H9 (cell line): Measurements from ENCODE around the gene IRF2BP2. TPM values are rescaled to one million over a fixed set of nuclear protein-coding genes. Genes with fewer than 3 reads are reported as not detected.

ENCODE experiments used
- DNase-seq: peaks from one replicate; pipeline ENCODE4 v3.0.0-alpha.2; 2017
- H2AFZ ChIP-seq: one replicate; pipeline ENCODE4 v1.6.1; 2013; ENCODE audit warnings: mild to moderate bottlenecking, low read length, control low read depth, moderate library complexity
- H2AK5ac ChIP-seq: 2 replicates; pipeline ENCODE4 v1.6.1; 2013; ENCODE audit warnings: low read length, control low read depth, mixed read lengths; ENCODE audit not compliant: insufficient read length
- H2BK120ac ChIP-seq: one replicate; pipeline ENCODE4 v1.6.1; 2013; ENCODE audit warnings: low read depth, mild to moderate bottlenecking, low read length, control low read depth, inconsistent platforms; ENCODE audit not compliant: poor library complexity, severe bottlenecking
- H2BK12ac ChIP-seq: 2 replicates; pipeline ENCODE4 v1.6.1; 2013; ENCODE audit warnings: low read length, control low read depth, mixed read lengths, low read depth; ENCODE audit not compliant: insufficient read length
- H2BK15ac ChIP-seq: 2 replicates; pipeline ENCODE4 v1.6.1; 2013; ENCODE audit warnings: low read depth, low read length, control low read depth
- H2BK20ac ChIP-seq: one replicate; pipeline ENCODE4 v1.6.1; 2013; ENCODE audit warnings: low read depth, mild to moderate bottlenecking, low read length, control low read depth, inconsistent platforms; ENCODE audit not compliant: poor library complexity, severe bottlenecking
- H2BK5ac ChIP-seq: 2 replicates; pipeline ENCODE4 v1.6.1; 2013; ENCODE audit warnings: low read length, control low read depth, mixed read lengths; ENCODE audit not compliant: insufficient read length
- H3K14ac ChIP-seq: 2 replicates; pipeline ENCODE4 v1.6.1; 2013; ENCODE audit warnings: low read length, control low read depth; ENCODE audit not compliant: insufficient read depth
- H3K18ac ChIP-seq: 2 replicates; pipeline ENCODE4 v1.6.1; 2013; ENCODE audit warnings: low read depth, mild to moderate bottlenecking, mixed read lengths, low read length, control low read depth; ENCODE audit not compliant: insufficient read length
- H3K23ac ChIP-seq: 2 replicates; pipeline ENCODE4 v1.6.1; 2013; ENCODE audit warnings: low read length, control low read depth, mixed read lengths, low read depth; ENCODE audit not compliant: insufficient read length
- H3K23me2 ChIP-seq: 2 replicates; pipeline ENCODE4 v1.6.1; 2013; ENCODE audit warnings: low read depth, mild to moderate bottlenecking, mixed read lengths, low read length, control low read depth; ENCODE audit not compliant: insufficient read length, poor library complexity, severe bottlenecking
- H3K27ac ChIP-seq: 2 replicates; pipeline ENCODE4 v1.5.1; 2013; ENCODE audit warnings: low read length, control low read depth, mixed read lengths, low read depth; ENCODE audit not compliant: insufficient read length
- H3K27me3 ChIP-seq: 2 replicates; pipeline ENCODE4 v1.6.1; 2013; ENCODE audit warnings: low read length, control low read depth, inconsistent platforms; ENCODE audit not compliant: insufficient read depth
- H3K4ac ChIP-seq: 2 replicates; pipeline ENCODE4 v1.6.1; 2013; ENCODE audit warnings: low read depth, mild to moderate bottlenecking, control low read depth, inconsistent platforms, low read length, moderate library complexity
- H3K4me1 ChIP-seq: 2 replicates; pipeline ENCODE4 v1.6.1; 2013; ENCODE audit warnings: low read length, control low read depth, inconsistent platforms; ENCODE audit not compliant: insufficient read depth
- H3K4me2 ChIP-seq: 2 replicates; pipeline ENCODE4 v1.6.1; 2013; ENCODE audit warnings: low read length, control low read depth, mixed read lengths; ENCODE audit not compliant: insufficient read length, insufficient read depth
- H3K56ac ChIP-seq: 2 replicates; pipeline ENCODE4 v1.6.1; 2013; ENCODE audit warnings: low read depth, mild to moderate bottlenecking, mixed read lengths, low read length, control low read depth; ENCODE audit not compliant: insufficient read length
- H3K79me1 ChIP-seq: 2 replicates; pipeline ENCODE4 v1.6.1; 2013; ENCODE audit warnings: low read depth, mild to moderate bottlenecking, moderate library complexity, low read length, control low read depth, inconsistent platforms; ENCODE audit not compliant: insufficient read depth, poor library complexity, severe bottlenecking
- H3K79me2 ChIP-seq: 2 replicates; pipeline ENCODE4 v1.6.1; 2013; ENCODE audit warnings: low read length, control low read depth, inconsistent platforms; ENCODE audit not compliant: insufficient read depth
- H3K9ac ChIP-seq: 2 replicates; pipeline ENCODE4 v1.6.1; 2013; ENCODE audit warnings: low read length, control low read depth, mixed read lengths; ENCODE audit not compliant: insufficient read length; ENCODE audit errors: extremely low read depth
- H3K9me3 ChIP-seq: one replicate; pipeline ENCODE4 v1.6.1; 2013; ENCODE audit warnings: low read depth, low read length, inconsistent platforms; ENCODE audit not compliant: control insufficient read depth
- H3T11ph ChIP-seq: one replicate; pipeline ENCODE4 v1.6.1; 2013; ENCODE audit warnings: mild to moderate bottlenecking, low read length, control low read depth, inconsistent platforms
- H4K20me1 ChIP-seq: one replicate; pipeline ENCODE4 v1.6.1; 2013; ENCODE audit not compliant: control insufficient read depth, insufficient read length, insufficient read depth
- H4K5ac ChIP-seq: 2 replicates; pipeline ENCODE4 v1.6.1; 2013; ENCODE audit warnings: low read depth, mild to moderate bottlenecking, mixed read lengths, low read length, control low read depth; ENCODE audit not compliant: insufficient read length
- H4K8ac ChIP-seq: replicated peaks from 2 replicates; pipeline ENCODE4 v1.6.1; 2013; ENCODE audit warnings: low read length, control low read depth, mixed read lengths, low read depth; ENCODE audit not compliant: insufficient read length
- H4K91ac ChIP-seq: 2 replicates; pipeline ENCODE4 v1.6.1; 2013; ENCODE audit warnings: low read depth, mild to moderate bottlenecking, moderate library complexity, mixed read lengths, low read length, control low read depth; ENCODE audit not compliant: insufficient read length
- H3K27ac Mint-ChIP-seq, 3 experiments: 2 replicates in 2 of 3; 3 replicates in 1 of 3; pipeline ENCODE4 v1.8.0; 2020 to 2021; ENCODE audit warnings: mixed read lengths in 3 of 3, mild to moderate bottlenecking in 1 of 3, moderate library complexity in 1 of 3
- H3K27me3 Mint-ChIP-seq: 2 replicates; pipeline ENCODE4 v1.8.0; 2021; ENCODE audit warnings: low read depth, mild to moderate bottlenecking, moderate library complexity, mixed read lengths
- H3K36me3 Mint-ChIP-seq, 3 experiments: 2 replicates in 2 of 3; 3 replicates in 1 of 3; pipeline ENCODE4 v1.8.0; 2020 to 2021; ENCODE audit warnings: low read depth in 3 of 3, mixed read lengths in 3 of 3; ENCODE audit not compliant: insufficient read depth in 1 of 3
- H3K4me1 Mint-ChIP-seq, 2 experiments: 2 replicates each; pipeline ENCODE4 v1.8.0; 2020; ENCODE audit warnings: mixed read lengths in 2 of 2
- H3K4me3 Mint-ChIP-seq, 2 experiments: 2 replicates in 1 of 2; 3 replicates in 1 of 2; pipeline ENCODE4 v1.8.0; 2020 to 2021; ENCODE audit warnings: mild to moderate bottlenecking in 2 of 2, mixed read lengths in 2 of 2, moderate library complexity in 1 of 2
- H3K9me3 Mint-ChIP-seq, 2 experiments: 2 replicates in 1 of 2; 3 replicates in 1 of 2; pipeline ENCODE4 v1.8.0; 2020; ENCODE audit warnings: mild to moderate bottlenecking in 2 of 2, mixed read lengths in 2 of 2, moderate library complexity in 1 of 2
- CTCF ChIP-seq: fragments of 200-600 bp; sonication (generic); conservative IDR thresholded peaks from 3 replicates; pipeline ENCODE4 v1.8.0; 2021; ENCODE audit warnings: antibody characterized with exemption, mild to moderate bottlenecking
- WGBS: extraction: QIAGEN DNeasy Blood & Tissue Kit; methylation state at CpG from one replicate; pipeline ENCODE4 v1.1.7; 2013; ENCODE audit warnings: missing lambda C conversion rate, low lambda C conversion rate, mixed read lengths; ENCODE audit not compliant: insufficient read length; ENCODE audit errors: extremely low coverage; 5-methylcytosine and 5-hydroxymethylcytosine counted together
- total RNA-seq: library from RNA; stranded (reverse); gene quantifications from 2 replicates; pipeline ENCODE4 v1.2.1, GENCODE V29; 2021

Gene IRF2BP2
- total RNA-seq, 1 experiment from 2014 or later, result 80.2 TPM

- Histone ChIP-seq H2AK5ac (no peak overlapping the region), H2BK15ac (no peak overlapping the region), H4K8ac (no peak overlapping the region), H3K23ac (no peak overlapping the region), H3K27ac (no peak overlapping the region), H2AFZ (no peak overlapping the region), H3T11ph (no peak overlapping the region), H2BK120ac (no peak overlapping the region), H3K18ac (no peak overlapping the region), H2BK12ac (no peak overlapping the region), H3K14ac (no peak overlapping the region), H4K91ac (no peak overlapping the region), H3K4me1 (peaks cover 3% of the 10 kb centered on the region), H4K5ac (no peak overlapping the region), H3K27me3 (no peaks in the 10 kb centered on the region), H3K4me2 (no peak overlapping the region), H3K79me2 (peaks cover 20% of the 10 kb centered on the region; the same call in 1 of the 2 replicates), H3K9me3 (no peaks in the 10 kb centered on the region), H3K23me2 (peaks cover 4% of the 10 kb centered on the region), H4K20me1 (no peaks in the 10 kb centered on the region), H3K56ac (no peak overlapping the region), H3K4ac (no peak overlapping the region), H3K79me1 (no peaks in the 10 kb centered on the region), H2BK20ac (no peak overlapping the region), H3K9ac (no peak overlapping the region), H2BK5ac (no peak overlapping the region)
- no peaks in the 10 kb centered on the region for H3K9me3 Mint-ChIP-seq
- H3K36me3 Mint-ChIP-seq, result peaks cover 7 to 29% (median 8%) of the 10 kb centered on the region in 3 experiments; a peak in 6 of 7 replicates
- WGBS, result no CpG with 5 or more reads among the region's 10 CpGs
- peak overlapping the region in 2 of 3 experiments; percentile 39 to 68; a peak in 2 of 7 replicates for H3K27ac Mint-ChIP-seq
- no peak for TF ChIP-seq CTCF
- peaks cover 50 to 58% of the 10 kb centered on the region in 2 experiments for H3K4me1 Mint-ChIP-seq
- H3K27me3 Mint-ChIP-seq, result no peaks in the 10 kb centered on the region
- peak overlapping the region; percentile 58 to 77; a peak in 3 of 5 replicates for H3K4me3 Mint-ChIP-seq
- no peak for DNase-seq
Measured at GRCh38 chr1:234601301-234602017, 8.5 kb downstream of the IRF2BP2 start.
